Midbrain (tissue), 1 donor: ENCODE measurements around the gene COL11A1.
"Not testable (repeated sequence)": the region's sequence is repeated elsewhere in the genome, so short reads cannot be mapped to it uniquely, and the experiment has no call there.

Experiments used
- DNase-seq: peaks from one replicate; lab custom pipeline; 2025; lab: John Stamatoyannopoulos, UW

COL11A1 gene

DNA sequence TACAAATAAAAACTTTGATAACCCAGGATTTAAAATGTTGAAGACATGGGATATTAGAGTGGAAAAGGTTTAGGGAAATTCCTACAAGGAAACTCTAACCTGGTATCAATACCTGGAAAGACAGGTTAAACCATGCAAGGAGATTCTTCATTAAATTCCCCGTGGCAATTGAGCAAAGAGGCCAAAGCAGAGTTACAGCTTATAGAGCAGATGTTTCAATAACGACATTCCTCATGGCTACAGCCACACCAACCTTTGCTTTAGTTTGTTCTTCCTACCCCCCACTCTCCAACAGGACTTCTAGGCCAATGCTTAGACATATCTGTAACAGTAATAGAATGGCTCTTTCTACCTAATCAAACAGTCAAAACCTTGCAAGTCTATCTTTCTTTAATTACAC, 271.3 kb downstream of the COL11A1 start:
- no peak for DNase-seq

GRCh38 chr1:102834688-102835320, 273.5 kb downstream of the COL11A1 start:
- DNase-seq, result no peak

GRCh38 chr1:102833151-102833550, 275.2 kb downstream of the COL11A1 start:
- no peak for DNase-seq

DNA sequence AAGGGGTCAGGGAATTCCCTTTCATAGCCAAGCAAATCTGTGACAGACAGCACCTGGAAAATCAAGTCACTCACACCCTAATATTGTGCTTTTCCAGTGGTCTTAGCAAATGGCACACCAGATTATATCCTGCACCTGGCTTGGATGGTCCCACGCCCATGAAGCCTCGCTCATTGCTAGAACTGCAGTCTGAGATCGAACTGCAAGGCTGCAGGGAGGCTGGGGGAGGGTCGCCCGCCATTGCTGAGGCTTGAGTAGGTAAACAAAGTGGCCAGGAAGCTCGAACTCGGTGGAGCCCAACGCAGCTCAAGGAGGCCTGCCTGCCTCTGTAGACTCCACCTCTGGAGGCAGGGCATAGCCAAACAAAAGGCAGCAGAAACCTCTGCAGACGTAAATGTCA, 281.6 kb downstream of the COL11A1 start:
- DNase-seq, result not testable (repeated sequence)
